GM18499 (cell line): Measurements from ENCODE around the gene FAM9C.

ENCODE experiments used
- ATAC-seq: cut with Tn5 transposase; IDR thresholded peaks from one replicate; pipeline ENCODE4 v1.9.1; 2021; ENCODE audit warnings: moderate number of reproducible peaks; ENCODE audit not compliant: insufficient read depth, unreplicated experiment

FAM9C gene

GRCh38 chrX:12987340-12987739 lies 57.1 kb downstream of the FAM9C start:
- ATAC-seq = no peak

GRCh38 chrX:12986886-12987285 lies 57.5 kb downstream of the FAM9C start:
- ATAC-seq = no peak

DNA sequence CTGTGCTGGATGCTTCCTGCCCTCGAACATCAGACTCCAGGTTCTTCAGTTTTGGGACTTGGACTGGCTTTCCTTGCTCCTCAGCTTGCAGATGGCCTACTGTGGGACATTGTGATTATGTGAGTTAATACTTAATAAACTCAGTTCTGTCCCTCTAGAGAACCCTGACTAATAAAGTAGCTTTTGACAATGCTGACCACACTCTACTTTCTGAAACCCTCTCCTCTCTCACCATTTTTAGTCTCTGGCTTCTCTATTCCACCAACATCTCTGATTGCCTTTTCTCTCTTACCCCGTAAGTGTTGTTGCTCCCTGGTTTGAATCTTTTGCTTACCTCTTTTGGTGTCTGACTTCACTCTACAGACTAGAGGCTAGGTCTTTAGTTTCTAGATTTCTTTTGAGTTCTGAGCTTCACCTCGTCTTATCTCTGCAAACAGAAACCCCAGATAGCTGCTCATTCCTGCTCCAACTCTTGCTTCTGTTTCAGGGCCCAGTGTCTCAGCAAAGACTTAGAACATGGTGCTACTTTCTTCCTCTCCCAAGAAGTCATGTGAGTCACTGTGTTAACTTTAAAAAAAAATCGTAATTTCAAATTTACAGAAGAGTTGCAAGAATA lies 58.1 kb downstream of the FAM9C start:
- no peak for ATAC-seq
